GM12864 (cell line): ENCODE results near the gene BORCS6.
A peak's percentile ranks its signal among the peaks of the same experiment; 100 is the strongest.

Experiments used
- DNase-seq: peaks from one replicate; pipeline ENCODE4 v3.0.0-alpha.2; 2011; ENCODE audit warnings: low read depth
- H3K4me3 ChIP-seq: 2 replicates; pipeline ENCODE4 v1.5.1; 2011; ENCODE audit warnings: mild to moderate bottlenecking, low read depth, low read length, control low read depth
- CTCF ChIP-seq: IDR thresholded peaks from 2 replicates; pipeline ENCODE4 v1.5.1; 2011; ENCODE audit warnings: low read depth, mild to moderate bottlenecking, moderate library complexity, low read length, control low read depth, inconsistent platforms; ENCODE audit errors: missing control alignments

The BORCS6 gene

DNA sequence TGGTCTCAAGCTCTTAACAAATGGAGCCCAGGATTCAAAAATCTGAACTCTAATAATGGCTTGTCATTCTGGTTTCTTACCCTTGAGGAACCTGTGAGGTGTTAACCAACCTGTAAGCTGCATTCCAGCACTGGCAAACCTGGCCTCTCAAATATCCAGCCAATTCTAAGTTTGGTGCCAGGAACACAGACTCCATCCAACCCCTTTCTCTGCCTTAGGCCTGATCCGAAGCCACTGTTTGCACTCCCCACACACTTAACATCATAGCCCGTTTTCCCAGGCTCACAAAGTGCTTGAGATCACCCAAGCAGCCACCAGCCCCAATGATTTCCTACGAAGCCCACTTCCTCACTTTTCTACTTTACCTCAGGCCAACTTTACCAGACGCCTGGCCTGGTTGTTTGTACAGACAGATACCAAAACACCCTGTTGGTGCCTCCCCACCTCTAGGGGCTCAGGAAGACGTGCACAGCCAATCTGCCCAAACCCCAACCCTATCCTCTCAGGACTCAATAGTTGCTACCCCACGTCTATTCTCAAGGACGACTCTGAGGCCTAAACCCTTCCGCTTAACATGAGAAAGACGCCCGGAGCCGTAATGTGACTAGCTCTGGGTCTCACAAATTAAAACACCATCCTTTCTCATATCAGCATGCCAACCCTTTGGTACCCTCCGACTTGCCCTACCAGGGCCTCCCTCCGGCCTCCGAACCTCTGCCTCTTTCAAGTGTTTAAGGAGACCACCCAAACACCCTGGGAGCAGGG lies 34.6 kb downstream of the BORCS6 start:
- peak overlapping the region; percentile 61 for H3K4me3 ChIP-seq
- TF ChIP-seq CTCF = no peak
- no peak for DNase-seq

- DNase-seq = no peak
- no peak for TF ChIP-seq CTCF
- no peak overlapping the region; the same call in 1 of the 2 replicates for H3K4me3 ChIP-seq
Observed at GRCh38 chr17:8154608-8155155, 35.3 kb downstream of the BORCS6 start.

GRCh38 chr17:8153957-8154607 lies 35.9 kb downstream of the BORCS6 start:
- no peak for DNase-seq
- no peak overlapping the region for H3K4me3 ChIP-seq

GRCh38 chr17:8153525-8153956 lies 36.4 kb downstream of the BORCS6 start:
- no peak for TF ChIP-seq CTCF
- DNase-seq = no peak
- no peak overlapping the region for H3K4me3 ChIP-seq

More at GRCh38 chr17:8153957-8154607, 35.9 kb downstream of the BORCS6 start:
- no peak for TF ChIP-seq CTCF

DNA sequence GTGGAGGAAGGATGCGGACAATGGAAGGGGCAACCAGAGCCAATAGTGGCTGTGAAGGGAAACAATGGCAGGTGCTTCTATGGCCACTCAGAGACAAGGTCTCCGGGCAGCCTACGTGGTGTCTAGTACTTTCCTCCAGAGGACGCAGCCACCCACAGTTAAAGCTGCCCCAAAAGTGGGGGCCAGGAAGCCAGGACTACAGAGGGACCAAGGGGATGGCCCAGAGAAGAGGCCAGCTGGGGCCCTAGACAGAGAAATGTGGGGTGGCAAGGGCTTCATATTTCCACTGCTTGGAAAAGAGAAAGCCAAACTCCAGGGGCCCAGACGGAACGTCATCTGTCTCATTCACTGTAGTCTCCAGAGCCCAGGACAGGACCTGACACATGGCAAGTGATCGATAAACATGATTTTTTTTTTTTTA lies 36.9 kb downstream of the BORCS6 start:
- DNase-seq = no peak
- H3K4me3 ChIP-seq = no peak overlapping the region

DNA sequence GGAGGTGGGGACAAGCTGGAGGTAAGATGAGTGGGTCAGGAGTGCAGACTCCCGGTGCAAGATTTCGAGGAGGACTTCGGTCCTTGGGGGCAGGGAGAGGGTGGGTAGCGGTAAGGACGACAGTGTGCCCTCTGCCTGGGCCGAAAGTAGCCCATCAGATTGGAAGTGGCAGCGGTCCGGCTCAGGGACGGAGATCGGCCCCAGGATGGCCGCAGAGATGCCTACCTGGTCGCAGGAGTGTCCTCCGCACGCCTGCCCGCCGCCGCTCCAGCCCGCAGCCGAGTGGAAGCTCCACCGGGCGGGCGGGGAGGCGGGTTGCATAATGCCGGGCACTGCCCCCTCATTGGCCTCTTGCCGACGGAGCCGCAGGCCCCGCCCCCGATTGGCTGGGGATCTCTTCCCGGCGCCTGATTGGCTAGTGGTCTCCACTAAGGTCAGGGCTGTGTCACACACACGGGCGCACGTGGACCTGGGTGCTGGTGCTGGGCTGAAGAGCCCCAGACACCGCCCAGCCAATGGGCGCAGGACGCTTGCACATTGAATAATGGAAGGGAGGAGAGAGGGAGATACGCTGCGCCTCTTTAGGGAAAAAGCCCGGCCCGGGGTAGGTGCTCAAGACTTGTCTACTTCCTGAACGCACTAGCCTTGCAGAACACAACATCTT lies 37.7 kb downstream of the BORCS6 start, which contains the start of gene PER1:
PER1 (minus strand) TSS at position 293 of the 664 bp plus-strand sequence. CDS start 1,698 bp downstream, outside the sequence.
- H3K4me3 ChIP-seq = peak within 1 kb of the TSS; percentile 60
- TF ChIP-seq CTCF = no peak
- peak; percentile 77 for DNase-seq

More for the DNA sequence above, 36.9 kb downstream of the BORCS6 start:
- no peak for TF ChIP-seq CTCF
